Kidney epithelial cell (primary cell): ENCODE measurements around the gene BMAL2. TPM values are rescaled to one million over a fixed set of nuclear protein-coding genes. Genes with fewer than 3 reads are reported as not detected.

Source experiments
- DNase-seq: peaks from one replicate; pipeline ENCODE4 v3.0.0-alpha.2; 2010; ENCODE audit warnings: low read depth
- H3K27me3 ChIP-seq: 2 replicates; pipeline ENCODE4 v1.6.0; 2011; ENCODE audit warnings: low read length; ENCODE audit not compliant: control insufficient read depth, insufficient read depth
- H3K36me3 ChIP-seq: 2 replicates; pipeline ENCODE4 v1.5.1; 2011; ENCODE audit warnings: low read length; ENCODE audit not compliant: control insufficient read depth, insufficient read depth
- H3K4me3 ChIP-seq: 2 replicates; pipeline ENCODE4 v1.5.1; 2011; ENCODE audit warnings: low read depth, mild to moderate bottlenecking, control low read depth, low read length
- CTCF ChIP-seq: IDR thresholded peaks from 2 replicates; pipeline ENCODE4 v1.5.1; 2011; ENCODE audit warnings: mild to moderate bottlenecking, moderate library complexity, low read length, control low read depth, inconsistent platforms; ENCODE audit not compliant: insufficient read depth, poor library complexity, severe bottlenecking
- total RNA-seq: library from RNA; depleted of rRNA; stranded (reverse); fragments of >200 nt; gene quantifications from 2 replicates; pipeline ENCODE4 v1.2.3, GENCODE V29; 2015

The BMAL2 gene
- total RNA-seq, 1 donor from 2014 or later = 28.4 TPM

GRCh38 chr12:27345376-27345775 lies 12.7 kb downstream of the BMAL2 start:
- DNase-seq = no peak
- no peak overlapping the region for H3K4me3 ChIP-seq
- H3K36me3 ChIP-seq = no peaks in the 10 kb centered on the region
- no peaks in the 10 kb centered on the region for H3K27me3 ChIP-seq
- TF ChIP-seq CTCF = no peak

- H3K36me3 ChIP-seq = no peaks in the 10 kb centered on the region
Measured at GRCh38 chr12:27347779-27348178, 15.1 kb downstream of the BMAL2 start.

GRCh38 chr12:27351476-27351875 lies 18.8 kb downstream of the BMAL2 start:
- no peaks in the 10 kb centered on the region for H3K36me3 ChIP-seq
- no peak for DNase-seq
- no peak overlapping the region for H3K4me3 ChIP-seq
- no peak for TF ChIP-seq CTCF
- no peaks in the 10 kb centered on the region for H3K27me3 ChIP-seq

More at GRCh38 chr12:27347779-27348178, 15.1 kb downstream of the BMAL2 start:
- no peak for TF ChIP-seq CTCF
- DNase-seq = no peak
- Histone ChIP-seq H3K27me3 (no peaks in the 10 kb centered on the region), H3K4me3 (no peak overlapping the region)

GRCh38 chr12:27355486-27355885 lies 22.9 kb downstream of the BMAL2 start:
- DNase-seq = no peak
- no peaks in the 10 kb centered on the region for H3K36me3 ChIP-seq
- H3K4me3 ChIP-seq = no peak overlapping the region
- TF ChIP-seq CTCF = no peak
- H3K27me3 ChIP-seq = no peaks in the 10 kb centered on the region

- no peak for DNase-seq
- no peak for TF ChIP-seq CTCF
- Histone ChIP-seq H3K36me3 (no peaks in the 10 kb centered on the region), H3K27me3 (no peaks in the 10 kb centered on the region), H3K4me3 (no peak overlapping the region)
Measured at GRCh38 chr12:27355979-27356378, 23.3 kb downstream of the BMAL2 start.

GRCh38 chr12:27359578-27360340 lies 27.1 kb downstream of the BMAL2 start:
- no peak for DNase-seq
- no peaks in the 10 kb centered on the region for H3K27me3 ChIP-seq

More at GRCh38 chr12:27359578-27360340, 27.1 kb downstream of the BMAL2 start:
- no peak for TF ChIP-seq CTCF
- no peaks in the 10 kb centered on the region for H3K36me3 ChIP-seq
- no peak overlapping the region for H3K4me3 ChIP-seq
